ENCODE results near the gene DCDC1. TPM values are rescaled to one million over a fixed set of nuclear protein-coding genes. Genes with fewer than 3 reads are reported as not detected.

The DCDC1 gene
- total and polyA plus RNA-seq, 9 of the 15 experiments (the other 6 are each of a cell fraction or from before 2014, with no cell fraction given): 0.05 to 0.18 (median 0.08) TPM; not detected in 3

DNA sequence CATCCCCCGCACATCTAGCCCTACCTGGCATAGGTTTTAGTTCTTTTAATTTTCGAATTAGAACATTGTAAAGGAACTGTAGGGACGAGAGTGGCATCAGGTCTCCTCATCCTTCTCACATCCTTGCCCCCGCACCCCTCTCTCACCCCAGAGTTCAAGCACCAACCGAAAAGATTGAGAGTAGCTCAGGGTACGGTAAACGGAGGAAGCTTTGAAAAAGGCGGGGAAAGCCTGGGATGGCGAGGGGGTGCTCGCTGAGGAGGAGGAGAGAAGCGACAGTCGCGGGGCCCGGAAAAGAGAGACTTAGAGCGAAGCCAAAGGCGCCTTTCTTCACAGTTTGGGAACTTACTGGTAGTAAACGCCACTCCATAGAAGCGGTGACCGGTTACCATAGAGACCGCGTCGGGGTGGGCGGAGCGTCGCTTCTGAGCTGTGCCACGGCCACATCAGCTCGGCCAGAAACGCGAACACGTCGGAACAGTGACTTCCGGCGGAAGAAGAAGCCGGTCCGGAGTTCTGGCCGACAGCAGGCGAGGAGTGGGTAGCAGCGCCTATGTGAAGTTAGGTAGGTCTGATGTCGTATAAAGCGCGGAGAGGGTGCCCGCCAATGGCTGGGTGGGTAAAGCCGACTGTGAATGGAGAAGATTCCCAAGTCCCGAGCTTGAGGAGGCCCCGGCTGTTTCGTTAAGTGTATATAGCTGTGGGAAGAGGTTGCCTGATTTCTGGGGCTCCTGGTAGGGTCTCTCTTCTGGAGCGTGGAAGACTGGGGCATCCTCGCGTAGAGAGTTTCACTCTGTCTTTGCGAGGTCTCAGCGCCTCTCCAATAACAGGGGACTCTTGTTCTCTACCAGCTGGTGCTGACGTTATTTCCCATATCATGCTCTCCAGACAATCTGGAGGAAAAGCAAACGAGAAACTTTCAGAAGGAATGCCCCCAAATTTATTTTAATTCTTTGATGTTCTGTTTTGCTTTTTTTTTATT is at the start of gene DCDC1, which contains the start of gene DNAJC24 (continued):
- TF ChIP-seq, protein P1, sequence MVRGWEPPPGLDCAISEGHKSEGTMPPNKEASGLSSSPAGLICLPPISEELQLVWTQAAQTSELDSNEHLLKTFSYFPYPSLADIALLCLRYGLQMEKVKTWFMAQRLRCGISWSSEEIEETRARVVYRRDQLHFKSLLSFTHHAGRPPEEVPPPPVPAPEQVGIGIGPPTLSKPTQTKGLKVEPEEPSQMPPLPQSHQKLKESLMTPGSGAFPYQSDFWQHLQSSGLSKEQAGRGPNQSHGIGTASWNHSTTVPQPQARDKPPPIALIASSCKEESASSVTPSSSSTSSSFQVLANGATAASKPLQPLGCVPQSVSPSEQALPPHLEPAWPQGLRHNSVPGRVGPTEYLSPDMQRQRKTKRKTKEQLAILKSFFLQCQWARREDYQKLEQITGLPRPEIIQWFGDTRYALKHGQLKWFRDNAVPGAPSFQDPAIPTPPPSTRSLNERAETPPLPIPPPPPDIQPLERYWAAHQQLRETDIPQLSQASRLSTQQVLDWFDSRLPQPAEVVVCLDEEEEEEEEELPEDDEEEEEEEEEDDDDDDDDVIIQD (CRISPR knock-in tag; IDR thresholded peaks at IDR 0.05): no peak
- TF ChIP-seq, protein P2, sequence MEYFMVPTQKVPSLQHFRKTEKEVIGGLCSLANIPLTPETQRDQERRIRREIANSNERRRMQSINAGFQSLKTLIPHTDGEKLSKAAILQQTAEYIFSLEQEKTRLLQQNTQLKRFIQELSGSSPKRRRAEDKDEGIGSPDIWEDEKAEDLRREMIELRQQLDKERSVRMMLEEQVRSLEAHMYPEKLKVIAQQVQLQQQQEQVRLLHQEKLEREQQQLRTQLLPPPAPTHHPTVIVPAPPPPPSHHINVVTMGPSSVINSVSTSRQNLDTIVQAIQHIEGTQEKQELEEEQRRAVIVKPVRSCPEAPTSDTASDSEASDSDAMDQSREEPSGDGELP (CRISPR knock-in tag; IDR thresholded peaks at IDR 0.05; ENCODE audit: borderline replicate concordance): peak; percentile 86; the same call in 1 of the 2 replicates
- peak; percentile 75; the same call in 1 of the 2 replicates for TF ChIP-seq TOE1 (IDR thresholded peaks at IDR 0.05; ENCODE audit: borderline replicate concordance)
- no peak for TF ChIP-seq TOE1 (CRISPR knock-in tag; IDR thresholded peaks at IDR 0.05; ENCODE audit: borderline replicate concordance, low read depth)
- no peak for TF ChIP-seq BDP1 (IDR thresholded peaks at IDR 0.05; ENCODE audit: insufficient read depth, insufficient read length)
- TF ChIP-seq, protein P3, sequence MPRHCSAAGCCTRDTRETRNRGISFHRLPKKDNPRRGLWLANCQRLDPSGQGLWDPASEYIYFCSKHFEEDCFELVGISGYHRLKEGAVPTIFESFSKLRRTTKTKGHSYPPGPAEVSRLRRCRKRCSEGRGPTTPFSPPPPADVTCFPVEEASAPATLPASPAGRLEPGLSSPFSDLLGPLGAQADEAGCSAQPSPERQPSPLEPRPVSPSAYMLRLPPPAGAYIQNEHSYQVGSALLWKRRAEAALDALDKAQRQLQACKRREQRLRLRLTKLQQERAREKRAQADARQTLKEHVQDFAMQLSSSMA (CRISPR knock-in tag; IDR thresholded peaks at IDR 0.05): no peak
- TF ChIP-seq ZNF124 (CRISPR knock-in tag; IDR thresholded peaks at IDR 0.05): no peak
- TF ChIP-seq, protein P4, sequence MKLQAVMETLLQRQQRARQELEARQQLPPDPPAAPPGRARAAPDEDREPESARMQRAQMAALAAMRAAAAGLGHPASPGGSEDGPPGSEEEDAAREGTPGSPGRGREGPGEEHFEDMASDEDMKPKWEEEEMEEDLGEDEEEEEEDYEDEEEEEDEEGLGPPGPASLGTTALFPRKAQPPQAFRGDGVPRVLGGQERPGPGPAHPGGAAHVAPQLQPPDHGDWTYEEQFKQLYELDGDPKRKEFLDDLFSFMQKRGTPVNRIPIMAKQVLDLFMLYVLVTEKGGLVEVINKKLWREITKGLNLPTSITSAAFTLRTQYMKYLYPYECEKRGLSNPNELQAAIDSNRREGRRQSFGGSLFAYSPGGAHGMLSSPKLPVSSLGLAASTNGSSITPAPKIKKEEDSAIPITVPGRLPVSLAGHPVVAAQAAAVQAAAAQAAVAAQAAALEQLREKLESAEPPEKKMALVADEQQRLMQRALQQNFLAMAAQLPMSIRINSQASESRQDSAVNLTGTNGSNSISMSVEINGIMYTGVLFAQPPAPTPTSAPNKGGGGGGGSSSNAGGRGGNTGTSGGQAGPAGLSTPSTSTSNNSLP (IDR thresholded peaks at IDR 0.05; ENCODE audit: borderline replicate concordance, low read depth, low read length): no peak
- no peak for TF ChIP-seq ZNF253 (CRISPR knock-in tag; conservative IDR thresholded peaks at IDR 0.05)
- TF ChIP-seq TAL1 (IDR thresholded peaks at IDR 0.05): no peak
- no peak for TF ChIP-seq ZNF12 (CRISPR knock-in tag; IDR thresholded peaks at IDR 0.05)
- no peak for TF ChIP-seq IRF2 (CRISPR knock-in tag; IDR thresholded peaks at IDR 0.05)
- TF ChIP-seq, protein P5, sequence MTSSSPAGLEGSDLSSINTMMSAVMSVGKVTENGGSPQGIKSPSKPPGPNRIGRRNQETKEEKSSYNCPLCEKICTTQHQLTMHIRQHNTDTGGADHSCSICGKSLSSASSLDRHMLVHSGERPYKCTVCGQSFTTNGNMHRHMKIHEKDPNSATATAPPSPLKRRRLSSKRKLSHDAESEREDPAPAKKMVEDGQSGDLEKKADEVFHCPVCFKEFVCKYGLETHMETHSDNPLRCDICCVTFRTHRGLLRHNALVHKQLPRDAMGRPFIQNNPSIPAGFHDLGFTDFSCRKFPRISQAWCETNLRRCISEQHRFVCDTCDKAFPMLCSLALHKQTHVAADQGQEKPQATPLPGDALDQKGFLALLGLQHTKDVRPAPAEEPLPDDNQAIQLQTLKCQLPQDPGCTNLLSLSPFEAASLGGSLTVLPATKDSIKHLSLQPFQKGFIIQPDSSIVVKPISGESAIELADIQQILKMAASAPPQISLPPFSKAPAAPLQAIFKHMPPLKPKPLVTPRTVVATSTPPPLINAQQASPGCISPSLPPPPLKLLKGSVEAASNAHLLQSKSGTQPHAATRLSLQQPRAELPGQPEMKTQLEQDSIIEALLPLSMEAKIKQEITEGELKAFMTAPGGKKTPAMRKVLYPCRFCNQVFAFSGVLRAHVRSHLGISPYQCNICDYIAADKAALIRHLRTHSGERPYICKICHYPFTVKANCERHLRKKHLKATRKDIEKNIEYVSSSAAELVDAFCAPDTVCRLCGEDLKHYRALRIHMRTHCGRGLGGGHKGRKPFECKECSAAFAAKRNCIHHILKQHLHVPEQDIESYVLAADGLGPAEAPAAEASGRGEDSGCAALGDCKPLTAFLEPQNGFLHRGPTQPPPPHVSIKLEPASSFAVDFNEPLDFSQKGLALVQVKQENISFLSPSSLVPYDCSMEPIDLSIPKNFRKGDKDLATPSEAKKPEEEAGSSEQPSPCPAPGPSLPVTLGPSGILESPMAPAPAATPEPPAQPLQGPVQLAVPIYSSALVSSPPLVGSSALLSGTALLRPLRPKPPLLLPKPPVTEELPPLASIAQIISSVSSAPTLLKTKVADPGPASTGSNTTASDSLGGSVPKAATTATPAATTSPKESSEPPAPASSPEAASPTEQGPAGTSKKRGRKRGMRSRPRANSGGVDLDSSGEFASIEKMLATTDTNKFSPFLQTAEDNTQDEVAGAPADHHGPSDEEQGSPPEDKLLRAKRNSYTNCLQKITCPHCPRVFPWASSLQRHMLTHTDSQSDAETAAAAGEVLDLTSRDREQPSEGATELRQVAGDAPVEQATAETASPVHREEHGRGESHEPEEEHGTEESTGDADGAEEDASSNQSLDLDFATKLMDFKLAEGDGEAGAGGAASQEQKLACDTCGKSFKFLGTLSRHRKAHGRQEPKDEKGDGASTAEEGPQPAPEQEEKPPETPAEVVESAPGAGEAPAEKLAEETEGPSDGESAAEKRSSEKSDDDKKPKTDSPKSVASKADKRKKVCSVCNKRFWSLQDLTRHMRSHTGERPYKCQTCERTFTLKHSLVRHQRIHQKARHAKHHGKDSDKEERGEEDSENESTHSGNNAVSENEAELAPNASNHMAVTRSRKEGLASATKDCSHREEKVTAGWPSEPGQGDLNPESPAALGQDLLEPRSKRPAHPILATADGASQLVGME (CRISPR knock-in tag; IDR thresholded peaks at IDR 0.05): no peak; the same call in 1 of the 2 replicates
- no peak for TF ChIP-seq ZNF586 (CRISPR knock-in tag; conservative IDR thresholded peaks at IDR 0.05)
- no peak for TF ChIP-seq ZNF551 (CRISPR knock-in tag; IDR thresholded peaks at IDR 0.05)
- no peak for TF ChIP-seq ZNF311 (CRISPR knock-in tag; IDR thresholded peaks at IDR 0.05)

All from K562 (cell line).